HUES6 (cell line): ENCODE measurements around the gene TIAL1.

Source experiments
- H3K27ac ChIP-seq: 2 replicates; pipeline ENCODE4 v1.7.0; 2013; ENCODE audit warnings: low read depth, mild to moderate bottlenecking, low read length, inconsistent platforms
- H3K27me3 ChIP-seq: 2 replicates; pipeline ENCODE4 v1.6.1; 2013; ENCODE audit warnings: low read length; ENCODE audit not compliant: control insufficient read depth, insufficient read depth
- H3K36me3 ChIP-seq: 2 replicates; pipeline ENCODE4 v1.6.1; 2013; ENCODE audit warnings: low read length; ENCODE audit not compliant: control insufficient read depth, insufficient read depth
- H3K4me1 ChIP-seq: 2 replicates; pipeline ENCODE4 v1.6.1; 2013; ENCODE audit warnings: low read length; ENCODE audit not compliant: control insufficient read depth, insufficient read depth
- H3K4me3 ChIP-seq: 2 replicates; pipeline ENCODE4 v1.5.1; 2013; ENCODE audit warnings: low read depth, low read length
- H3K9ac ChIP-seq: one replicate; pipeline ENCODE4 v1.6.1; 2013; ENCODE audit warnings: mild to moderate bottlenecking, low read length
- H3K9me3 ChIP-seq: 2 replicates; pipeline ENCODE4 v1.6.1; 2013; ENCODE audit warnings: low read depth, low read length; ENCODE audit not compliant: control insufficient read depth, insufficient read depth

The TIAL1 gene

DNA sequence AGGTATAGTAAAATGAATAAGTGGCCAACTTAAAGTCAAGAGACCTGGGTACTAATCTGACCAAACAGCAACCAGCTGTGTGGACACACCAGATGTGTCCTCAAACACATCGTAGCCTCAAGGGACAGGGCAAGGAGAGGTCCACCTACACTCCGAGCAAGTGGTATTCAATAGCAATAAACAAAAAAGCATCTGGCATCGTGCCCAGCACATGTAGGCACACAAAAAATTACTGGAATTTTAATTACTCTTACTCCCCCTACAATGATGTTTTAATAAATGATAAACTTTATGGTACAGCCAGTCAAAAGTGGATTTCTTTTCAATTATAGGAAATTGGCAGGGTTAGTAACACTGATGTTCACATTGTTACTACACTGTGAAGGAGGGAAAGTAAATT lies 50.8 kb downstream of the TIAL1 start:
- no peak overlapping the region for H3K4me3 ChIP-seq
- H3K4me1 ChIP-seq: peaks cover 15% of the 10 kb centered on the region
- H3K27me3 ChIP-seq: peaks cover 38% of the 10 kb centered on the region
- H3K36me3 ChIP-seq: no peaks in the 10 kb centered on the region
- H3K9ac ChIP-seq: no peak overlapping the region
- no peaks in the 10 kb centered on the region for H3K9me3 ChIP-seq
- H3K27ac ChIP-seq: no peak overlapping the region

DNA sequence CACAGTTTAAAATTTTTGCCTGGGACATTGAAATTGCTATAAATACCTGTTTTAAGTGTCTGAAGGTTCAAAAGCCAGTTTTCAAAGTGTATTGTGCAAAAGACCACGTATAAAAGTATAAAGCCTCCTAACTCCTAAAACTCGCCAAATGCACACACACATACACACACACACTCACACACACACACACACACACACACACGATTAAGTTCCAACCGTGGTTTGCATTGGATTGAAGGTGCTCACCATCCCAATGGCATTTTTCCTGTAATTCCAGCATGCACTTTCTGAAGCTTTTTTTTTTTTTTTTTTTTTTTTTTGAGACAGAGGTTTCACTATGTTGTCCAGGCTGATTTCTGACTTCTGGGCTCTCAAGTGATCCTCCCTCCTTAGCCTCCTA lies 51.5 kb downstream of the TIAL1 start:
- Histone ChIP-seq H3K9me3 (no peaks in the 10 kb centered on the region), H3K36me3 (no peaks in the 10 kb centered on the region), H3K27ac (no peak overlapping the region), H3K4me3 (no peak overlapping the region), H3K9ac (no peak overlapping the region), H3K27me3 (peaks cover 45% of the 10 kb centered on the region), H3K4me1 (peaks cover 17% of the 10 kb centered on the region)

DNA sequence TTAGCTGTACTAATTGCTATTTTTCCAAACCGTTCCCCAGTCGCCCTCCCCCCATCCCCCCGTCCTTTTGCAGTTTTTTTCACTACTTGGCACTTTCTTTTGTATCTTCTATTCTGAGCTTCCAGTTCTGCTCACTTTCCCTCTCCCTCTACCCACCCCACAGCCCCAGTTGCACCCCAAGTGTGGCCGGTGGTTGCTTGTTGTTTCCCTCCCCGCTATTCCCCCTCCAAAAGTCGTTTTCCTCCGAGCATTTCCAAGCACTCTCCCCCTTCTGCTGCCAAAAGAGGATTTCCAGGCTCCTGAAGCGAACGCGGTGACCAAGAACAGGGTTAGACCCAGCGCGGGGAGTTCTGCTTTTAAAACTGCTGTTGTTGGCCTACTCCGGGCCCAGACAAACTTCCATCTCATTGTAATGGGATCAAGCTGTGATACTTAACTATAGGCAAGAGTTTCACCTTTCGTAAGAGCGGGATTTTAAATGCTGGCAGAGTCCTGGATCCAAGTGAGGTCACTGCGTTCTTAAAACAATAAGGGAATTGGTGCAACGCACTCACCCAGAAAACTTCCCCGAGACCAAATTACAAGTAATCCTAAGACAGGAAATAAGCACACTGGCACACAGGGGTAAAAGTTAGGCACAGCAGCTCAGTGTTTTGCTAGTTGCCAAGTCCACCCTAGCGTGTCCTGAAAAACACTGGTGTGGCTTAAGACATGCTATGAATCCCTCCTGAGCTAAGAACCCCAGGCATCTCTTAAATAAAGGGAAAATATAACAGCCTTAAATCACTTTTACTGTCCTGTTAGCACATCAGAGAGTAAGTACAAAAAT lies 52.7 kb downstream of the TIAL1 start:
- Histone ChIP-seq H3K4me1 (peaks cover 17% of the 10 kb centered on the region), H3K27me3 (peaks cover 54% of the 10 kb centered on the region), H3K4me3 (peak overlapping the region; percentile 67), H3K27ac (no peak overlapping the region), H3K9ac (no peak overlapping the region), H3K9me3 (no peaks in the 10 kb centered on the region), H3K36me3 (no peaks in the 10 kb centered on the region)

DNA sequence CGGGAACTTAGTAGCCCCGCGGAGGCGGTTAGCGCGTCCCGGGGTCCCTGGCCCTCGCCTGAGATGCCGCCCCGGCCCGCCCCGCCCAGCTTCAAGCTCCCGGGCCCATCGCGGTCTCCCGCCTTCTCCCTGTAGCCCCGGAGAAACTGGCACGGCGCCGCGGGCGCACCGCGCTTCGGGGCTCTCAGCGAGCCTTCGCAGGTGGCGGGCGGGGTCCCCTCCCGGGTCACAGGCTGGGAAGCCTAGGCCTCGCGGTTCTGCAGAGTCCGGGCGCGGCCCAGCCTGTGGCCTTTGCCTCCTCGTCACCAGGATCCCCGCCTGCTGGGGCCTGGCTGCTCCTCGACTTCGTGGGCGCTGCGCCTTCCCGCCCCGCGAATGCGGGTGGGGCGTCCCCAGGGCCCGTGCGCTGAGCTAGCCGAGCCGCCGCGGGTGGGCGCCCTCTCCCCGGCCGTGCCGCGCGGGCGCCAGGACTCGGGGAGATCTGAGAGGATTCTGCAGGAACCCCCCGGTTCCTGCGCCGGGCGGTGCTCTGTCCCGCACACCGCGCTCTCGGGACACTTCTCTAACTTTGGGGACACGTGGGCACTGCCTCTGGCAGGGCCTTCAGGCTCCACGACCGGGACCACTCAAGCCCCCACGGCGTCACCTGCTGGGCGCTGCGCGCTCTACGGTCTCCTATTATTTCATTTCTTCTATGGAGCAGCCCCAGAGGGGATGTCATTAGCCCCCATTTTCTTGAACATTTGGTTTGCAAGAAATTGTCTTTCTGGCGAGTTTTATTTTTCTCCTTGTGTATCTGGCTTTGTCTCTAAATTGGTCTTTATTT lies 53.6 kb downstream of the TIAL1 start:
- Histone ChIP-seq H3K9me3 (no peaks in the 10 kb centered on the region), H3K9ac (peak overlapping the region; percentile 48), H3K36me3 (no peaks in the 10 kb centered on the region), H3K27ac (no peak overlapping the region), H3K4me3 (peak overlapping the region; percentile 67), H3K4me1 (peaks cover 20% of the 10 kb centered on the region), H3K27me3 (peaks cover 54% of the 10 kb centered on the region)

DNA sequence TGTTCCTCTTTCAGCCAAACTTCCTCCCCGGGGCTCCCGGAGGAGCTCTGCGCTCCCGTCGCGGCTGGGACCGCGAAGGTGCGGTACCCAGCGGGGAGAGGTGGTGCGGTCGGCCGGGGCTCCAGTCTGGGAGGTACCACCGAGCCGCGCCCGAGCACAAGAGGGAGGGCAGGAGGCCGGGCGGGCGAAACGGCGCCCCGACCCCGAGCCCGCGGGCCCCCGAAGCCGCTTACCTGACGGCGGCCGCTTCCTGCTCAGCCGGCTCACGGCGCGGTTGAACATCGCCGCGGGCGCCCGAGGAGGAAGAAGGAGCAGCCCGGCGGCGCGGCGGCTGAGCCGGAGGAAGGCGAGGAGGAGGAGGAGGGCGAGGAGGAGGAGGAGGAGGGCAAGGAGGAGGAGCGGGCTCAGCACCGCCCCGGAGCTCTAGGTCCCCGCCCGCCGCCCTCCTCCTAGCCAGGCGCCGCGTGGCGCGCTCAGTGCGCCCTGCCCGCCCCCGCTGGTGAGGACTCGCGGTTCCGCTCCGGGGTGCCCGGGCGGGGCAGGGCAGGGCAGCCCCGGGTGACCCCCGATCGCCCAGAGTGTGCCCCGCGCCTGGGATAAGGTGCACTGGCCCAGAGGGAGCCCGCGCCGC lies 54.3 kb downstream of the TIAL1 start, which contains the start of gene RGS10:
TSS of gene RGS10 (minus strand) at position 363 of the 631 bp plus-strand sequence. CDS start at position 282, 81 bp downstream.
- Histone ChIP-seq H3K27me3 (peaks cover 54% of the 10 kb centered on the region), H3K4me1 (peaks cover 21% of the 10 kb centered on the region), H3K4me3 (peak within 1 kb of the TSS; percentile 67), H3K27ac (no peak within 1 kb of the TSS), H3K9ac (peak within 1 kb of the TSS; percentile 48), H3K36me3 (no peaks in the 10 kb centered on the region), H3K9me3 (no peaks in the 10 kb centered on the region)

DNA sequence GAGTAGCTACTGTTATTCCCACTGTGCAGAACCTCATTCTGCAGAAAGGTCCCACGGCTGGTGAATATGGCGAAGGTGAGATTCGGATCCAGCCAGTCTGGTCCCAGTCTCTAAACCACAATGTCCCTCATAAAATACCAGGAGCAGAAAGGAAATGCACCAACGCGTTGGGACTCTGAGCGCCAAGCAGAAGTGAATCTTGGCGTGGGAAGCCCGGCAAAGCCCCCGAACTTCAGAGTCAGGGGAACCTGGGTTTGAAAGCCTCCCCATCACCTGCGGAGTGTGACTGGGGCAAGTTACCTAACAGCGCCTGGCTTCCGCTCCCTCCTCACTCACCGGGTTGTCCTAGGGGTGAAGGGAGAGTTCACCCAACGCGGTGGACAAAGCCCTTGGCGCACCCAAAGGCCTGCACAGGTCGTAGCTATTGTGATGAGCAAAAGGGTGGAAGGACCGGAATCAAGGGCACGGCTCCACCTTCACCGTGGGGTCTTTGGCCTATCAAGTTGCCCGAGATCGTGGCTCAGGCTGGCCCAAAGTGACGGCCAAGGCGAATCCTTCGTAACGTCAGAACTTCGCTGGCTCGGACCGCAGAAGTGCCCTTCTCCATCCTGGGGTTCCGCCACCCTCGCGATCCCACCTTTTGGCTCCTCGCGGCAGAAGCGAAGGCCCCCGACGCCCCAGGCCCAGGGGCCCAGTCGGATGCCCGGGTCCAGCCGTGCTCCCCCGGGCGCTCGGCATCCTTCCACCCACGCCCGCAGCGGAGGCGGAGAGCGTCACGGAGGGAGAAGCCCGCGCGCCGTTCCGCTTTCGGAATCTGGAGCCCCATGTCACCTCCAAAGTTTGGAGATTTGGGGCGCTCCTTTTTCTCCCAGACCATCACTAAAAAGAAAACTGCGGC lies 55.1 kb downstream of the TIAL1 start:
- Histone ChIP-seq H3K9ac (no peak overlapping the region), H3K36me3 (no peaks in the 10 kb centered on the region), H3K27ac (no peak overlapping the region), H3K4me3 (peak overlapping the region; percentile 67), H3K27me3 (peaks cover 54% of the 10 kb centered on the region), H3K9me3 (no peaks in the 10 kb centered on the region), H3K4me1 (peaks cover 22% of the 10 kb centered on the region)

DNA sequence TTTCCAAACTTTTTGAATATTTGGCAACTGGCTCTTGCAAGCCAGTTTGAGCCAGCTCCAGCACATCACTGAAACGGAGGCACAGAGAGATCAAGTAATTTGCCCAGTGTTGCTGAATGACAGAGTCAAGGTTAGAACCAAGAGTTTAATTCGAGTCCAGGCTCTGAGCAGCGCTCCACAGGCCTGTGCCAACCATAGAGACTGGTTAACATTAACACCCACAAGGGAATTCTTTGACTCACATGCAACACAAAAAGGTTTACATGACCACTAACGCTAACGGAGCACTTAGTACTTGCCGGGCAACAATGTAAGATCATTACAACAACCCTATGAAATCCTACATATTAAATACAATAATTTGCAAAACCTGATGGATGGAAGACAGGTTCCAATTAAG lies 55.7 kb downstream of the TIAL1 start:
- Histone ChIP-seq H3K27me3 (peaks cover 54% of the 10 kb centered on the region), H3K9me3 (no peaks in the 10 kb centered on the region), H3K4me3 (peak overlapping the region; percentile 67), H3K9ac (no peak overlapping the region), H3K27ac (no peak overlapping the region), H3K36me3 (no peaks in the 10 kb centered on the region), H3K4me1 (peaks cover 27% of the 10 kb centered on the region)

DNA sequence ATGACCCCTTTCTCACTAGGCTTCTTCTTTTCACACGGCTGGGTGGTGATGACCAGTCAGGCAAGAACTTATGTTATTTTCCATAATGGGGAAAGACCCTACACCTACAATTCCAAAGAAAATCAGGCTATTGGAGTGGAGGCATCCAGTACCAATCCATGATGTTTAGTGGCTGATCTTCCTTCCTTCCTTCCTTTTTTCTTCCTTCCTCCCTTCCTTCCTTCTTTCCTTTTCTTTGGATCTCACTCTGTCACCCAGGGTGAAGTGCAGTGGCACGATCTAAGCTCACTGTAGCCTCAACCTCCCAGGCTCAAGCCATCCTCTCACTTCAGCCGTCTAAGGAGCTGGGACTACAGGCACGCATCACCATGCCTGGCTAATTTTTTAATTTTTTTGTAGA lies 56.7 kb downstream of the TIAL1 start:
- peaks cover 27% of the 10 kb centered on the region for H3K4me1 ChIP-seq

DNA sequence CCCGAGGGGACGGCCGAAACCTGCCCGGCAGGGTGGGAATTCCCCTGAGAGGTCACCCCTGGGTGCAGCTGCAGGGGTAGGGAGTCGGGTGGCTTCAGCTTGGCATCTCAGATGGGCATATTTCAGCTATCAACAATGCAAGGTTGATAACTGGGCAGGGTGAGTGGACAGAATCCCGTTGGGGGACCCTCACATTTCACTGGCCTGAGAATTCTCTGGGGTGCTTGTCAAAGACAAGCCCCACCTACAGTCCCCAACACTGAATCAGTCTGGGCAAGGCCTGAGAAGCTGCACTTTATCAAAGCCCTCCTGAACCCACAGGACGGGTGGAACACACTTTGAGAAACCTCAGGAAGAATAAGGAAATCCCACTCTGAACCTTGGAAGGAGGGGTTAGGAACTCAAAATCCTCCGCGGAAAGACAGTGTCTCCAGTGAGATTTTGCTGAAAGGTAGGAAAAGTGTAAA lies 57.4 kb downstream of the TIAL1 start:
- peaks cover 50% of the 10 kb centered on the region for H3K27me3 ChIP-seq
- H3K27ac ChIP-seq: no peak overlapping the region
- no peak overlapping the region for H3K4me3 ChIP-seq
- H3K4me1 ChIP-seq: peaks cover 27% of the 10 kb centered on the region
- H3K9ac ChIP-seq: no peak overlapping the region
- no peaks in the 10 kb centered on the region for H3K36me3 ChIP-seq
- no peaks in the 10 kb centered on the region for H3K9me3 ChIP-seq

More for the DNA sequence above, 56.7 kb downstream of the TIAL1 start:
- H3K9ac ChIP-seq: no peak overlapping the region
- no peaks in the 10 kb centered on the region for H3K36me3 ChIP-seq
- H3K9me3 ChIP-seq: no peaks in the 10 kb centered on the region
- H3K27me3 ChIP-seq: peaks cover 54% of the 10 kb centered on the region
- H3K4me3 ChIP-seq: no peak overlapping the region
- no peak overlapping the region for H3K27ac ChIP-seq
